DMS 273 treated with DMSO at 0.1 percent for 48 hours (cell line): ENCODE measurements around the gene PROK2.

Experiments
- DNase-seq: peaks from one replicate; lab custom pipeline; 2025; lab: John Stamatoyannopoulos, UW

The PROK2 gene

GRCh38 chr3:71784914-71785531, at the start of gene PROK2:
TSS of gene PROK2 (minus strand) at chr3:71785148. CDS start at chr3:71785052, 96 bp downstream.
- no peak for DNase-seq

GRCh38 chr3:71831599-71831998, 46.7 kb upstream of the PROK2 start:
- no peak for DNase-seq

GRCh38 chr3:71825551-71826283, 40.8 kb upstream of the PROK2 start:
- no peak for DNase-seq

- no peak for DNase-seq
Observed at GRCh38 chr3:71821116-71821515, 36.2 kb upstream of the PROK2 start.

- no peak for DNase-seq
Observed at GRCh38 chr3:71817262-71817661, 32.3 kb upstream of the PROK2 start.

- no peak for DNase-seq
Observed at GRCh38 chr3:71816767-71817156, 31.8 kb upstream of the PROK2 start.

GRCh38 chr3:71815340-71816067, 30.6 kb upstream of the PROK2 start:
- no peak for DNase-seq

- no peak for DNase-seq
Observed at GRCh38 chr3:71813704-71814103, 28.8 kb upstream of the PROK2 start.

- no peak for DNase-seq
Observed at GRCh38 chr3:71813073-71813472, 28.1 kb upstream of the PROK2 start.

- no peak for DNase-seq
Observed at GRCh38 chr3:71810056-71810455, 25.1 kb upstream of the PROK2 start.

- DNase-seq, result no peak
Observed at GRCh38 chr3:71809321-71810026, 24.5 kb upstream of the PROK2 start.

GRCh38 chr3:71806736-71807135, 21.8 kb upstream of the PROK2 start:
- DNase-seq, result no peak

GRCh38 chr3:71805691-71806090, 20.7 kb upstream of the PROK2 start:
- DNase-seq, result no peak

GRCh38 chr3:71805199-71805598, 20.3 kb upstream of the PROK2 start:
- no peak for DNase-seq

- DNase-seq, result no peak
Observed at GRCh38 chr3:71803248-71803647, 18.3 kb upstream of the PROK2 start.

- DNase-seq, result no peak
Observed at GRCh38 chr3:71801986-71802385, 17.0 kb upstream of the PROK2 start.

GRCh38 chr3:71800023-71800422, 15.1 kb upstream of the PROK2 start:
- DNase-seq, result no peak

GRCh38 chr3:71797455-71797854, 12.5 kb upstream of the PROK2 start:
- no peak for DNase-seq

- DNase-seq, result no peak
Observed at GRCh38 chr3:71796290-71796689, 11.3 kb upstream of the PROK2 start.

GRCh38 chr3:71791634-71792033, 6.7 kb upstream of the PROK2 start:
- no peak for DNase-seq

- DNase-seq, result no peak
Observed at GRCh38 chr3:71789922-71790321, 5.0 kb upstream of the PROK2 start.

- no peak for DNase-seq
Observed at GRCh38 chr3:71787851-71788405, 3.0 kb upstream of the PROK2 start.
